ENCODE measurements around the gene FAM13C.
"Not testable (repeated sequence)": the region's sequence is repeated elsewhere in the genome, so short reads cannot be mapped to it uniquely, and the experiment has no call there.

The FAM13C gene

GRCh38 chr10:59273445-59273844 lies 88.9 kb downstream of the FAM13C start:
- DNase-seq, result no peak

- no peak for DNase-seq
Measured at GRCh38 chr10:59272061-59272460, 90.3 kb downstream of the FAM13C start.

GRCh38 chr10:59271160-59271559 lies 91.2 kb downstream of the FAM13C start:
- no peak for DNase-seq

GRCh38 chr10:59270492-59270891 lies 91.9 kb downstream of the FAM13C start:
- DNase-seq, result no peak

GRCh38 chr10:59269651-59270050 lies 92.7 kb downstream of the FAM13C start:
- DNase-seq, result no peak

- DNase-seq, result no peak
Measured at GRCh38 chr10:59268460-59268859, 93.9 kb downstream of the FAM13C start.

- DNase-seq, result no peak
Measured at GRCh38 chr10:59266321-59266720, 96.0 kb downstream of the FAM13C start.

GRCh38 chr10:59265141-59265540 lies 97.2 kb downstream of the FAM13C start:
- no peak for DNase-seq

- no peak for DNase-seq
Measured at GRCh38 chr10:59258890-59259289, 103.5 kb downstream of the FAM13C start.

- DNase-seq, result no peak
Measured at GRCh38 chr10:59257224-59257623, 105.1 kb downstream of the FAM13C start.

GRCh38 chr10:59255463-59255862 lies 106.9 kb downstream of the FAM13C start:
- no peak for DNase-seq

- no peak for DNase-seq
Measured at GRCh38 chr10:59252491-59252890, 109.9 kb downstream of the FAM13C start.

- no peak for DNase-seq
Measured at GRCh38 chr10:59245686-59246085, 116.7 kb downstream of the FAM13C start.

GRCh38 chr10:59244871-59245270 lies 117.5 kb downstream of the FAM13C start:
- DNase-seq, result no peak

- DNase-seq, result no peak
Measured at GRCh38 chr10:59243611-59244195, 118.6 kb downstream of the FAM13C start.

- DNase-seq, result no peak
Measured at GRCh38 chr10:59242991-59243390, 119.4 kb downstream of the FAM13C start.

- DNase-seq, result no peak
Measured at GRCh38 chr10:59242057-59242456, 120.3 kb downstream of the FAM13C start.

- peak in 1 of 14 donors; percentile 21 for DNase-seq
Measured at GRCh38 chr10:59240582-59241183, 121.7 kb downstream of the FAM13C start.

GRCh38 chr10:59239108-59239507 lies 123.2 kb downstream of the FAM13C start:
- not testable (repeated sequence) for DNase-seq

GRCh38 chr10:59237775-59238174 lies 124.6 kb downstream of the FAM13C start:
- DNase-seq, result no peak

GRCh38 chr10:59236064-59236697 lies 126.2 kb downstream of the FAM13C start:
- no peak for DNase-seq

- DNase-seq, result no peak
Measured at GRCh38 chr10:59234816-59235429, 127.4 kb downstream of the FAM13C start.

GRCh38 chr10:59234194-59234593 lies 128.2 kb downstream of the FAM13C start:
- DNase-seq, result no peak

- DNase-seq, result no peak
Measured at GRCh38 chr10:59229441-59229840, 132.9 kb downstream of the FAM13C start.

Measured in C1 segment of cervical spinal cord (tissue), 14 donors.